PFSK-1 (cell line): ENCODE measurements around the gene ATRIP.
A peak's percentile ranks its signal among the peaks of the same experiment; 100 is the strongest.

Experiments
- FOXP2 ChIP-seq: optimal IDR thresholded peaks from 2 replicates; pipeline ENCODE3; 2011; ENCODE audit warnings: borderline replicate concordance, control low read depth, inconsistent platforms; ENCODE audit not compliant: insufficient read depth; ENCODE audit errors: extremely low read length, extremely low read depth
- POLR2AphosphoS5 ChIP-seq: IDR thresholded peaks from 2 replicates; pipeline ENCODE4 v1.6.1; 2012; ENCODE audit warnings: low read depth, mild to moderate bottlenecking, control low read depth, low read length, moderate library complexity
- SIN3A ChIP-seq: IDR thresholded peaks from 2 replicates; pipeline ENCODE4 v1.6.1; 2012; ENCODE audit warnings: mild to moderate bottlenecking, low read length, moderate library complexity, borderline replicate concordance; ENCODE audit not compliant: insufficient read depth
- TAF1 ChIP-seq: IDR thresholded peaks from 2 replicates; pipeline ENCODE4 v1.6.1; 2012; ENCODE audit warnings: low read length, control low read depth, borderline replicate concordance; ENCODE audit not compliant: insufficient read depth
- TF ChIP-seq, protein P1 (sequence below), 2 experiments: IDR thresholded peaks; 2 replicates each; pipeline versions ENCODE4 v1.6.1 to v1.8.0; 2011 to 2012; ENCODE audit warnings: low read depth in 2 of 2, low read length in 2 of 2, control low read depth in 1 of 2, inconsistent platforms in 1 of 2, mild to moderate bottlenecking in 1 of 2, moderate library complexity in 1 of 2; ENCODE audit not compliant: insufficient read depth in 1 of 2

Gene ATRIP

GRCh38 chr3:48465237-48465530, 18.6 kb downstream of the ATRIP start:
- TF ChIP-seq FOXP2 (no peak), POLR2AphosphoS5 (no peak), TAF1 (no peak), SIN3A (no peak)
- TF ChIP-seq, protein P1, sequence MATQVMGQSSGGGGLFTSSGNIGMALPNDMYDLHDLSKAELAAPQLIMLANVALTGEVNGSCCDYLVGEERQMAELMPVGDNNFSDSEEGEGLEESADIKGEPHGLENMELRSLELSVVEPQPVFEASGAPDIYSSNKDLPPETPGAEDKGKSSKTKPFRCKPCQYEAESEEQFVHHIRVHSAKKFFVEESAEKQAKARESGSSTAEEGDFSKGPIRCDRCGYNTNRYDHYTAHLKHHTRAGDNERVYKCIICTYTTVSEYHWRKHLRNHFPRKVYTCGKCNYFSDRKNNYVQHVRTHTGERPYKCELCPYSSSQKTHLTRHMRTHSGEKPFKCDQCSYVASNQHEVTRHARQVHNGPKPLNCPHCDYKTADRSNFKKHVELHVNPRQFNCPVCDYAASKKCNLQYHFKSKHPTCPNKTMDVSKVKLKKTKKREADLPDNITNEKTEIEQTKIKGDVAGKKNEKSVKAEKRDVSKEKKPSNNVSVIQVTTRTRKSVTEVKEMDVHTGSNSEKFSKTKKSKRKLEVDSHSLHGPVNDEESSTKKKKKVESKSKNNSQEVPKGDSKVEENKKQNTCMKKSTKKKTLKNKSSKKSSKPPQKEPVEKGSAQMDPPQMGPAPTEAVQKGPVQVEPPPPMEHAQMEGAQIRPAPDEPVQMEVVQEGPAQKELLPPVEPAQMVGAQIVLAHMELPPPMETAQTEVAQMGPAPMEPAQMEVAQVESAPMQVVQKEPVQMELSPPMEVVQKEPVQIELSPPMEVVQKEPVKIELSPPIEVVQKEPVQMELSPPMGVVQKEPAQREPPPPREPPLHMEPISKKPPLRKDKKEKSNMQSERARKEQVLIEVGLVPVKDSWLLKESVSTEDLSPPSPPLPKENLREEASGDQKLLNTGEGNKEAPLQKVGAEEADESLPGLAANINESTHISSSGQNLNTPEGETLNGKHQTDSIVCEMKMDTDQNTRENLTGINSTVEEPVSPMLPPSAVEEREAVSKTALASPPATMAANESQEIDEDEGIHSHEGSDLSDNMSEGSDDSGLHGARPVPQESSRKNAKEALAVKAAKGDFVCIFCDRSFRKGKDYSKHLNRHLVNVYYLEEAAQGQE (IDR thresholded peaks at IDR 0.05; ENCODE audit: insufficient read depth in 1 of 2, low read depth in 2 of 2, low read length in 2 of 2) = no peak

- TF ChIP-seq POLR2AphosphoS5 (peak; percentile 89), FOXP2 (no peak), TAF1 (peak; percentile 74; the same call in 1 of the 2 replicates), SIN3A (no peak)
- TF ChIP-seq, protein P1 (IDR thresholded peaks at IDR 0.05; ENCODE audit: insufficient read depth in 1 of 2, low read depth in 2 of 2, low read length in 2 of 2) = no peak
Measured at GRCh38 chr3:48465531-48466378, 19.2 kb downstream of the ATRIP start.

GRCh38 chr3:48466386-48467109, 20.0 kb downstream of the ATRIP start:
- no peak for TF ChIP-seq FOXP2
- TF ChIP-seq POLR2AphosphoS5 = peak; percentile 15

- TF ChIP-seq POLR2AphosphoS5 (no peak), SIN3A (no peak), FOXP2 (no peak), TAF1 (no peak)
- TF ChIP-seq, protein P1 (IDR thresholded peaks at IDR 0.05; ENCODE audit: insufficient read depth in 1 of 2, low read depth in 2 of 2, low read length in 2 of 2) = no peak
Measured at GRCh38 chr3:48467110-48467454, 20.5 kb downstream of the ATRIP start.

DNA sequence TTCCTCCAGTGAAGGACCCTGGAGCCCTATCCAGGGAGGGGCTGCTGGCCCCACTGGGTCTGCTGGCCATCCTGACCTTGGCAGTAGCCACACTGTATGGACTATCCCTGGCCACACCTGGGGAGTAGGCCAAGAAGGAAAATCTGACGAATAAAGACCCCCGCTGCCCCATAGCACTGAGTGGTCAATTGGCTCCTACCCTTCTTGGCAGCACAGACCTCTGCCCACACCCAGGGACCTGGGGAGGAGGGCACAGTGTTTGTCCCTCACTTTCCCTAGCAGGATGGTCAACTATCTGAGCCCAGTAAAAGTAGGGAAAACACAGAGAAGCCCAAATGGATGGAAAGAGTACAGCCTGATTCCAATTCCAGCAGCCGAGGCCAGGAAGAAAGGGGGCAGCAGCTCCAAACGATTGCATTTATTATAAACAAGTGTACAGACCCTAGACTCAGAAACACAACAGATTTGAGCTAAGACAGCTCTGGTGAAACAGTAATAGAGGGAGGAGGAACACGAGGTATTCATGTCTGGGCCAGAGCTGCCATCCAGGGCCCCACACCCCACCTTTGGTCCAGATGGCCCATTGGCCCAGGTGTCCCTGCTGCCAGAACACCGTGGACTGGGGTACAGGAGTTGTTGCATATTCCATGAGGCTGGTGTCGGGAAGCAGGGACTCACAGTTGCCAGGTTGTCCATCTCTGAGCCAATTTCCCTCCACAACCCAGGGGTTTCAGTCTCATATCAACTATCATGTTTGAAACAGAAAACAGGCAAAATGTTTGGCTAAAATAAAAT, 21.1 kb downstream of the ATRIP start:
- TF ChIP-seq SIN3A = no peak
- no peak for TF ChIP-seq TAF1
- TF ChIP-seq FOXP2 = no peak
- TF ChIP-seq POLR2AphosphoS5 = no peak
- TF ChIP-seq, protein P1 (IDR thresholded peaks at IDR 0.05; ENCODE audit: insufficient read depth in 1 of 2, low read depth in 2 of 2, low read length in 2 of 2) = no peak
